ENCODE measurements around the gene ARHGEF26. TPM values are rescaled to one million over a fixed set of nuclear protein-coding genes. Genes with fewer than 3 reads are reported as not detected.

Gene ARHGEF26
- total and polyA plus RNA-seq, 2 experiments from 2014 or later: 0.40 to 0.65 TPM

DNA sequence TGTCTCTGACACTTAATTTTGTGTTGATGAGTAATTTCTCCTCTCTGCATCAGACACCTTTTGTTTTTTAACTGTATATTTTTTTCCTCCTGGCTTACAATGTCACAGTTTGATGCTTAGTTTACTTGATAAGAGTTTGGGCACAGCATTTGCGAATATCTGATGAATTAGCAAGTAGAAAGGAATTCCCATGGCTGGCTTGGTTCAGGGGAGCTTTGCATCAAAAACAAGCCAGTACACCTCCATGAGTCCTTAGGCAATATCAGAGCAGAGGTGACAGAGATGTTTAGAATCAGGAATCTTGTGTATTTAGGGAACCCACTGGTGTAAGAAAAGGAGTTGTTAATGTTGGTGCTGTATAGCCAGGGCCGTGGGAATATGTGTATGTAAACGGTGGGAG is 9.3 kb downstream of the ARHGEF26 start:
- no peak for DNase-seq

DNA sequence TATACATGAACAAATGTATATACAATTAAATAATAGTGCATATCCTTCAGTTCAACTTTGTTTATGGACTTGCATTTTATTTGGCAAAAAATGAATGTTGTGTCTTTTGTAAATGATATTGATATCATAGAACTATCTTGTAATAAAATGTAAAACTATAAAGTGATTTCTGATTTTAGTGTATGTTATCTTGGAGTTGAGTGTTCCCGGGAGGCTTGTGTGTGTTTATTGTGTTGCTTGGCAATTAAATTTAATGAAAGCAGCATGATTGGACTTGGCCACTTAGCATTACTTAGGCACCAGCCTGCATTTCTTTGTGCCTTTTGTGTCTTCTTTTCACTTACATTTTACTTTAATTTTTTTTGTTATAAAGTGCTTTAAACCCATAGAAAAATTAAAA is 10.6 kb downstream of the ARHGEF26 start:
- Histone ChIP-seq H3K27me3 (replicated peaks; ENCODE audit: insufficient read depth) (no peaks in the 10 kb centered on the region), H3K4me3 (no peak overlapping the region), H3K79me2 (ENCODE audit: insufficient read depth) (no peaks in the 10 kb centered on the region), H3F3A (ENCODE audit: insufficient read depth) (no peaks in the 10 kb centered on the region), H3K9me3 (ENCODE audit: low read depth) (no peaks in the 10 kb centered on the region), H3K36me3 (ENCODE audit: low read depth) (no peaks in the 10 kb centered on the region), H3K4me2 (ENCODE audit: unreplicated experiment) (no peak overlapping the region), H3K27ac (no peak overlapping the region), H4K20me1 (ENCODE audit: insufficient read depth) (no peaks in the 10 kb centered on the region), H3K9me2 (ENCODE audit: insufficient read depth) (no peaks in the 10 kb centered on the region), H3K4me1 (ENCODE audit: insufficient read depth) (no peaks in the 10 kb centered on the region), H3K9ac (no peak overlapping the region), H2AFZ (no peak overlapping the region)
- TF ChIP-seq EZH2 (IDR thresholded peaks at IDR 0.05; ENCODE audit: insufficient read depth, poor library complexity, severe bottlenecking) (no peak), EZH2phosphoT487 (IDR thresholded peaks at IDR 0.05; ENCODE audit: insufficient read depth, low read depth) (no peak)
- no peak for DNase-seq
- WGBS, 2 experiments (ENCODE audit: low coverage in 1 of 2, low lambda C conversion rate in 2 of 2, missing lambda C conversion rate in 2 of 2): 25 to 41% methylated on average over 1 of the region's 1 CpG
- in situ Hi-C loops (cut with MboI): no loop called here

More for the DNA sequence above, 9.3 kb downstream of the ARHGEF26 start:
- Histone ChIP-seq H3F3A (ENCODE audit: insufficient read depth) (no peaks in the 10 kb centered on the region), H3K79me2 (ENCODE audit: insufficient read depth) (no peaks in the 10 kb centered on the region), H3K36me3 (ENCODE audit: low read depth) (no peaks in the 10 kb centered on the region), H3K27ac (no peak overlapping the region), H3K4me1 (ENCODE audit: insufficient read depth) (no peaks in the 10 kb centered on the region), H3K9me3 (ENCODE audit: low read depth) (no peaks in the 10 kb centered on the region), H3K27me3 (replicated peaks; ENCODE audit: insufficient read depth) (no peaks in the 10 kb centered on the region), H2AFZ (no peak overlapping the region), H3K4me2 (ENCODE audit: unreplicated experiment) (no peak overlapping the region), H4K20me1 (ENCODE audit: insufficient read depth) (no peaks in the 10 kb centered on the region), H3K4me3 (no peak overlapping the region), H3K9me2 (ENCODE audit: insufficient read depth) (no peaks in the 10 kb centered on the region), H3K9ac (no peak overlapping the region)
- WGBS, 2 experiments (ENCODE audit: low coverage in 1 of 2, low lambda C conversion rate in 2 of 2, missing lambda C conversion rate in 2 of 2): 85 to 91% methylated on average over 3 of the region's 3 CpGs
- in situ Hi-C loops (cut with MboI): no loop called here
- TF ChIP-seq EZH2phosphoT487 (IDR thresholded peaks at IDR 0.05; ENCODE audit: insufficient read depth, low read depth) (no peak), EZH2 (IDR thresholded peaks at IDR 0.05; ENCODE audit: insufficient read depth, poor library complexity, severe bottlenecking) (no peak)

DNA sequence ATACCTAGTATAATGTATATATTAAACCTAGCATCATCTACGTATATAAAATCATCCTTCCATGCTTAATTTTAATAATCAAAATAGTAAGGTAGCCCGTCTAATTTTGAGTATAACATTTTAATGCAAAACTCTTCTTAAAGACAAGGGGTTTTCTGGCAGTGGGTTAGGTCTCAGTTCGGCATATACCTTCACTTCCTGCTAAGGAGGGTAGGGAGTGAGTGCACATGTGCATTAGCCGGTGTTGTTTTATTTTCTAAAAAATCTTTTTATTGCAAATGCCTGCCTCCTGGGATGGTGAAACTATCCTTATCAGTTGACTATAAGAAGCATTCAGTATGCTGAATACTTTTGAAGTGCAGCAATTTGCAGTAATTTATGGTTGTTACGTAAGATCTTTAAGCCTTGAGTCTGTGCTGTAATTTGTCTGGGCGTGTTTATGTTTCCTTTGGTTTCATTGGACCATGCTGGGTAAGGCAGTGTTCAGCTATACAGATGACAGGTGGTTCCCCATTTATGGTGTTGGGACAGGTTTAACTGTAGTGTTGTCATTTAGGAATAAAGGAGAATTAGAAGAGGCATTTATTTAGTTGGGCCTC is 11.7 kb downstream of the ARHGEF26 start:
- WGBS, 2 experiments (ENCODE audit: low coverage in 1 of 2, low lambda C conversion rate in 2 of 2, missing lambda C conversion rate in 2 of 2): 92 to 95% methylated on average over 6 of the region's 6 CpGs
- in situ Hi-C loops (cut with MboI): no loop called here
- Histone ChIP-seq H3F3A (ENCODE audit: insufficient read depth) (no peaks in the 10 kb centered on the region), H3K4me1 (ENCODE audit: insufficient read depth) (no peaks in the 10 kb centered on the region), H3K9me2 (ENCODE audit: insufficient read depth) (no peaks in the 10 kb centered on the region), H4K20me1 (ENCODE audit: insufficient read depth) (no peaks in the 10 kb centered on the region), H3K36me3 (ENCODE audit: low read depth) (no peaks in the 10 kb centered on the region), H3K9ac (no peak overlapping the region), H3K27ac (no peak overlapping the region), H3K4me3 (no peak overlapping the region), H3K27me3 (replicated peaks; ENCODE audit: insufficient read depth) (no peaks in the 10 kb centered on the region), H3K9me3 (ENCODE audit: low read depth) (no peaks in the 10 kb centered on the region), H3K4me2 (ENCODE audit: unreplicated experiment) (no peak overlapping the region), H2AFZ (no peak overlapping the region), H3K79me2 (ENCODE audit: insufficient read depth) (no peaks in the 10 kb centered on the region)
- no peak for TF ChIP-seq EZH2phosphoT487 (IDR thresholded peaks at IDR 0.05; ENCODE audit: insufficient read depth, low read depth)
- no peak for TF ChIP-seq EZH2 (IDR thresholded peaks at IDR 0.05; ENCODE audit: insufficient read depth, poor library complexity, severe bottlenecking)
- no peak for DNase-seq

DNA sequence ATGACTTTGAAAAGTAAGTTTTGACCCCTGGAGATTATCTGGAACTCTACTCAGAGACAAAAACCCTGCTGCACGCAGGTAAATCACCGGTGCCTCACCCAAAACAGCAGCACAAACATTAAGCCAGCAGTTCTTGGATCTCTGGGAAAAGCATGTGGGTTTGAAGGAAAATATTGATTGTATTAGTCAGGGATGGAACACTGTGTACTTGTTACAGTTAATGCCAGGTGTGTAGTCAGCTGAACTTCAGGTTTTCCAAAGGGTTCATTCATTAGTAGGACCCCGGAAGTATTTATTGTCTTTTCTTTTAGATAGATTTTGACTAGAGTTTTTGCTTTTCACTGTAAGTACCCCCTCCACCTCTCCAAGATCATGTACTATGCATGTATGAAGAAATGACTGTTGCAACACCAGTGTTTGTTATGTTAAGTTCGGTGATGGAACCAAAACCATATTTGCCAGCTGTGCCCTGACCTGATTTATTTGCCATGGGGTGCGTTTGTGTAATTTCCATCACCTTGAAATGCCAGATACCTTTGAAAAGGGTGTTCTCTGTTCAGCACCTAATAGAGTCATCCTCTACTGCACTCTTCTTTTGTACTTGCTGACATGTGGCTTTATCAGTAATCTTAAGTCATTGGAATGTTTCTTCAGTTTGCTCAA is 14.5 kb downstream of the ARHGEF26 start:
- H3K79me2 ChIP-seq (ENCODE audit: insufficient read depth): no peaks in the 10 kb centered on the region
- no peak for DNase-seq
- no peaks in the 10 kb centered on the region for H3F3A ChIP-seq (ENCODE audit: insufficient read depth)
- no peak overlapping the region for H3K4me2 ChIP-seq (ENCODE audit: unreplicated experiment)
- H3K27me3 ChIP-seq (replicated peaks; ENCODE audit: insufficient read depth): no peaks in the 10 kb centered on the region
- H3K27ac ChIP-seq: no peak overlapping the region
- no peak for TF ChIP-seq EZH2phosphoT487 (IDR thresholded peaks at IDR 0.05; ENCODE audit: insufficient read depth, low read depth)
- no peak for TF ChIP-seq EZH2 (IDR thresholded peaks at IDR 0.05; ENCODE audit: insufficient read depth, poor library complexity, severe bottlenecking)
- in situ Hi-C loops (cut with MboI): no loop called here
- 86 to 91% methylated on average over 5 of the region's 5 CpGs for WGBS, 2 experiments (ENCODE audit: low coverage in 1 of 2, low lambda C conversion rate in 2 of 2, missing lambda C conversion rate in 2 of 2)
- no peak overlapping the region for H2AFZ ChIP-seq
- H3K36me3 ChIP-seq (ENCODE audit: low read depth): no peaks in the 10 kb centered on the region
- H3K4me3 ChIP-seq: no peak overlapping the region
- H4K20me1 ChIP-seq (ENCODE audit: insufficient read depth): no peaks in the 10 kb centered on the region
- no peaks in the 10 kb centered on the region for H3K4me1 ChIP-seq (ENCODE audit: insufficient read depth)
- H3K9ac ChIP-seq: no peak overlapping the region
- no peaks in the 10 kb centered on the region for H3K9me3 ChIP-seq (ENCODE audit: low read depth)
- H3K9me2 ChIP-seq (ENCODE audit: insufficient read depth): no peaks in the 10 kb centered on the region

Data from GM23248 (cell line).